A549 (cell line): ENCODE data around the gene RELN. TPM values are rescaled to one million over a fixed set of nuclear protein-coding genes. Genes with fewer than 3 reads are reported as not detected.

ENCODE experiments used
- ATAC-seq, 2 experiments: fragments of 200-7000 bp in 1 of 2; fragments of >200 bp in 1 of 2; cut with Nextera tagmentation in 1 of 2; cut with Tn5 transposase in 1 of 2; 3 replicates each; pipeline versions ENCODE4 v1.8.0 to v1.9.1; 2018 to 2020; ENCODE audit warnings: mild to moderate bottlenecking in 1 of 2, moderate library complexity in 1 of 2
- CTCF ChIA-PET: fragments of 300-600 bp; sonication (Branson Sonifier 250); formaldehyde crosslinking; extraction: SDS; loops from one replicate; lab custom pipeline; 2021; ENCODE audit warnings: antibody characterized with exemption, inconsistent platforms; lab: Yijun Ruan, JAX
- POLR2A ChIA-PET: fragments of 350-600 bp; formaldehyde crosslinking; extraction: SDS; loops from one replicate; lab custom pipeline; 2021; ENCODE audit warnings: antibody characterized with exemption, inconsistent platforms; lab: Yijun Ruan, JAX
- DNase-seq, 2 experiments: peaks; one replicate each; pipeline versions ENCODE4 v3.0.0 to v3.0.0-alpha.2; 2011 to 2016; ENCODE audit warnings: low read depth in 1 of 2, low spot score in 1 of 2
- FAIRE-seq: peaks from 2 replicates; lab custom pipeline; 2011; peaks lifted over from hg19 to GRCh38; lab: Jason Lieb, UNC
- H3K27ac ChIP-seq, 2 experiments: fragments of >200 bp; sonication (Bioruptor Twin); formaldehyde crosslinking; 3 replicates each; pipeline ENCODE4 v1.5.1; 2016 to 2017
- H3K4me1 ChIP-seq: fragments of >200 bp; sonication (Bioruptor Twin); formaldehyde crosslinking; 3 replicates; pipeline ENCODE4 v1.6.1; 2016
- H3K4me2 ChIP-seq: fragments of >200 bp; sonication (Bioruptor Twin); formaldehyde crosslinking; 3 replicates; pipeline ENCODE4 v1.6.1; 2016
- H3K4me3 ChIP-seq: fragments of >200 bp; sonication (Bioruptor Twin); formaldehyde crosslinking; 3 replicates; pipeline ENCODE4 v1.5.1; 2016
- H3K9me3 ChIP-seq: fragments of >200 bp; sonication (Bioruptor Twin); formaldehyde crosslinking; 3 replicates; pipeline ENCODE4 v1.6.1; 2016
- BHLHE40 ChIP-seq: IDR thresholded peaks from 2 replicates; pipeline ENCODE4 v1.6.1; 2012; ENCODE audit warnings: low read depth, low read length, inconsistent platforms
- CBX8 ChIP-seq: fragments of 200-600 bp; sonication (generic); IDR thresholded peaks from 2 replicates; pipeline ENCODE4 v1.6.1; 2016
- CEBPB ChIP-seq, 2 experiments: fragments of >200 bp in 1 of 2; sonication (Bioruptor Twin) in 1 of 2; formaldehyde crosslinking in 1 of 2; IDR thresholded peaks; 2 replicates each; pipeline ENCODE4 v1.6.1; 2012 to 2016
- EHF ChIP-seq: fragments of 250-450 bp; sonication (Bioruptor Pico); IDR thresholded peaks from 2 replicates; pipeline ENCODE4 v1.5.0; 2020; ENCODE audit warnings: mild to moderate bottlenecking
- EHMT2 ChIP-seq: fragments of 200-600 bp; sonication (generic); IDR thresholded peaks from 2 replicates; pipeline ENCODE4 v1.6.1; 2016; ENCODE audit warnings: antibody characterized with exemption, low read depth, mild to moderate bottlenecking, moderate library complexity
- EP300 ChIP-seq, 2 experiments: fragments of >200 bp; sonication (Bioruptor Twin); formaldehyde crosslinking; IDR thresholded peaks; 2 replicates in 1 of 2; 3 replicates in 1 of 2; pipeline ENCODE4 v1.6.1; 2016 to 2017
- FOXS1 ChIP-seq: fragments of 250-450 bp; sonication (Bioruptor Pico); IDR thresholded peaks from 2 replicates; pipeline ENCODE4 v1.5.0; 2020; ENCODE audit warnings: mild to moderate bottlenecking, moderate library complexity
- GATA3 ChIP-seq: IDR thresholded peaks from 2 replicates; pipeline ENCODE4 v1.6.1; 2012; ENCODE audit warnings: borderline replicate concordance
- HDAC2 ChIP-seq: fragments of 200-600 bp; sonication (generic); IDR thresholded peaks from 2 replicates; pipeline ENCODE4 v1.6.1; 2016
- HOXA7 ChIP-seq: fragments of 250-450 bp; sonication (Bioruptor Pico); IDR thresholded peaks from 2 replicates; pipeline ENCODE4 v1.5.0; 2020; ENCODE audit warnings: mild to moderate bottlenecking, moderate library complexity
- HOXB5 ChIP-seq: fragments of 250-450 bp; sonication (Bioruptor Pico); IDR thresholded peaks from 2 replicates; pipeline ENCODE4 v1.5.0; 2020; ENCODE audit warnings: mild to moderate bottlenecking, moderate library complexity
- JUN ChIP-seq, 2 experiments: fragments of >200 bp; sonication (Bioruptor Twin); formaldehyde crosslinking; IDR thresholded peaks; 2 replicates in 1 of 2; 3 replicates in 1 of 2; pipeline ENCODE4 v1.6.1; 2016 to 2017
- KDM5A ChIP-seq: fragments of 200-600 bp; sonication (generic); IDR thresholded peaks from 2 replicates; pipeline ENCODE4 v1.6.1; 2016; ENCODE audit warnings: antibody characterized with exemption, mild to moderate bottlenecking
- MYC ChIP-seq: IDR thresholded peaks from 2 replicates; pipeline ENCODE4 v1.6.1; 2012; ENCODE audit warnings: mild to moderate bottlenecking, inconsistent platforms, low read length, improper control_type of control experiment, borderline replicate concordance
- RARB ChIP-seq: fragments of 250-450 bp; sonication (Bioruptor Pico); IDR thresholded peaks from 2 replicates; pipeline ENCODE4 v1.8.0; 2021; ENCODE audit warnings: mild to moderate bottlenecking, moderate library complexity
- ZFP36 ChIP-seq: fragments of 450-650 bp; IDR thresholded peaks from 2 replicates; pipeline ENCODE4 v1.6.1; 2014; ENCODE audit warnings: borderline replicate concordance; ENCODE audit not compliant: partially characterized antibody
- ZNF302 ChIP-seq: fragments of 250-450 bp; sonication (Bioruptor Pico); IDR thresholded peaks from 2 replicates; pipeline ENCODE4 v1.9.0; 2021; ENCODE audit warnings: inconsistent platforms, mild to moderate bottlenecking, moderate library complexity
- ZSCAN20 ChIP-seq: fragments of 250-450 bp; sonication (Bioruptor Pico); IDR thresholded peaks from 2 replicates; pipeline ENCODE4 v1.8.0; 2022; ENCODE audit warnings: mild to moderate bottlenecking, moderate library complexity
- WGBS: methylation state at CpG from one replicate; pipeline ENCODE4 v1.1.6; 2017; ENCODE audit errors: missing lambda C conversion rate; 5-methylcytosine and 5-hydroxymethylcytosine counted together
- polyA plus RNA-seq, 4 experiments: library from polyadenylated mRNA; depleted of rRNA in 3 of 4; stranded (reverse); fragments of >200 nt; fragmentation: RNase III in 1 of 4; extraction: RNeasy Plus Mini Kit Qiagen cat#74134 plus additional on column Dnase treatment in 1 of 4; gene quantifications; 2 replicates in 3 of 4; 3 replicates in 1 of 4; pipeline ENCODE4 v1.2.3, GENCODE V29; 2011 to 2017
- TF ChIP-seq, protein P1 (sequence below): fragments of >200 bp; sonication (Bioruptor Twin); formaldehyde crosslinking; IDR thresholded peaks from 3 replicates; pipeline ENCODE4 v1.6.1; 2016
- TF ChIP-seq, protein P2 (sequence below): IDR thresholded peaks from 2 replicates; pipeline ENCODE4 v1.6.1; 2012
- TF ChIP-seq, protein P3 (sequence below): IDR thresholded peaks from 2 replicates; pipeline ENCODE4 v1.6.1; 2012
- TF ChIP-seq, protein P4 (sequence below): fragments of 450-650 bp; IDR thresholded peaks from 2 replicates; pipeline ENCODE4 v1.6.1; 2014; ENCODE audit warnings: antibody characterized with exemption

RELN gene
- polyA plus RNA-seq, 2 of the 4 experiments (the other 2 are of a cell fraction): not detected

DNA sequence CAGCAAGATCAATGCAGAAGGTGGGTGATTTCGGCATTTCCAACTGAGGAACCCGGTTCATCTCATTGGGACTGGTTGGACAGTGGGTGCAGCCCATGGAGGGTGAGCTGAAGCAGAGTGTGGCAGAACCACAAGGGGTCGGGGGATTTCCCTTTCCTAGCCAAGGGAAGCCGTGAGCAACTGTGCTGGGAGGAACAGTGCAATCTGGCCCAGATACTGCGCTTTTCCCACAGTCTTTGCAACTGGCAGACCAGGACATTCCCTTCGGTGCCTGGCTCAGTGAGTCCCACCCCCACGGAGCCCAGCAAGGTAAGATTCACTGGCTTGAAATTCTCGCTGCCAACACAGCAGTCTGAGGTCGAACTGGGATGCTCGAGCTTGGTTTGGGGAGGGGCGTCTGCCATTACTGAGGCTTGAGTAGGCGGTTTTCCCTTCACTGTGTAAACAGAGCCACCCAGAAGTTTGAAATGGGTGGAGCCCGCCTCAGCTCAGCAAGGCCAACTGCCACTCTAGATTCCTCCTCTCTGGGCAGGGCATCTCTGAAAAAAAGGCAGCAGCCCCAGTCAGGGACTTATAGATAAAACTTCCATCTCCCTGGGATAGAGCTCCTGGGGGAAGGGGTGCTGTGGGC, 484.8 kb downstream of the RELN start:
- Histone ChIP-seq H3K9me3 (0 out of 3 replicates have a peak, but pooled peaks cover 4% of the 10 kb centered on the region), H3K4me3 (no peak overlapping the region), H3K4me2 (peak overlapping the region; percentile 47), H3K27ac (no peak overlapping the region), H3K4me1 (no peaks in the 10 kb centered on the region)
- ATAC-seq (no peak; a peak in 1 of 6 replicates), FAIRE-seq (no peak), DNase-seq (no peak)
- ChIA-PET POLR2A (no interaction called here), CTCF (no interaction called here)
- TF ChIP-seq, protein P1, sequence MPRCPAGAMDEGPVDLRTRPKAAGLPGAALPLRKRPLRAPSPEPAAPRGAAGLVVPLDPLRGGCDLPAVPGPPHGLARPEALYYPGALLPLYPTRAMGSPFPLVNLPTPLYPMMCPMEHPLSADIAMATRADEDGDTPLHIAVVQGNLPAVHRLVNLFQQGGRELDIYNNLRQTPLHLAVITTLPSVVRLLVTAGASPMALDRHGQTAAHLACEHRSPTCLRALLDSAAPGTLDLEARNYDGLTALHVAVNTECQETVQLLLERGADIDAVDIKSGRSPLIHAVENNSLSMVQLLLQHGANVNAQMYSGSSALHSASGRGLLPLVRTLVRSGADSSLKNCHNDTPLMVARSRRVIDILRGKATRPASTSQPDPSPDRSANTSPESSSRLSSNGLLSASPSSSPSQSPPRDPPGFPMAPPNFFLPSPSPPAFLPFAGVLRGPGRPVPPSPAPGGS: no peak
- TF ChIP-seq GATA3: no peak
- no peak for TF ChIP-seq ZNF302 (CRISPR knock-in tag)
- no peak for TF ChIP-seq EP300 (IDR thresholded peaks at IDR 0.05)
- no peak for TF ChIP-seq CBX8
- no peak for TF ChIP-seq ZSCAN20
- TF ChIP-seq, protein P2, sequence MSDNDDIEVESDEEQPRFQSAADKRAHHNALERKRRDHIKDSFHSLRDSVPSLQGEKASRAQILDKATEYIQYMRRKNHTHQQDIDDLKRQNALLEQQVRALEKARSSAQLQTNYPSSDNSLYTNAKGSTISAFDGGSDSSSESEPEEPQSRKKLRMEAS: no peak
- no peak for TF ChIP-seq HOXB5 (CRISPR knock-in tag)
- no peak for TF ChIP-seq BHLHE40
- no peak for TF ChIP-seq ZFP36
- TF ChIP-seq, protein P3, sequence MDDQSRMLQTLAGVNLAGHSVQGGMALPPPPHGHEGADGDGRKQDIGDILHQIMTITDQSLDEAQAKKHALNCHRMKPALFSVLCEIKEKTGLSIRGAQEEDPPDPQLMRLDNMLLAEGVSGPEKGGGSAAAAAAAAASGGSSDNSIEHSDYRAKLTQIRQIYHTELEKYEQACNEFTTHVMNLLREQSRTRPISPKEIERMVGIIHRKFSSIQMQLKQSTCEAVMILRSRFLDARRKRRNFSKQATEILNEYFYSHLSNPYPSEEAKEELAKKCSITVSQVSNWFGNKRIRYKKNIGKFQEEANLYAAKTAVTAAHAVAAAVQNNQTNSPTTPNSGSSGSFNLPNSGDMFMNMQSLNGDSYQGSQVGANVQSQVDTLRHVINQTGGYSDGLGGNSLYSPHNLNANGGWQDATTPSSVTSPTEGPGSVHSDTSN: no peak
- no peak for TF ChIP-seq KDM5A
- WGBS: 5% methylated on average over 12 of the region's 13 CpGs

DNA sequence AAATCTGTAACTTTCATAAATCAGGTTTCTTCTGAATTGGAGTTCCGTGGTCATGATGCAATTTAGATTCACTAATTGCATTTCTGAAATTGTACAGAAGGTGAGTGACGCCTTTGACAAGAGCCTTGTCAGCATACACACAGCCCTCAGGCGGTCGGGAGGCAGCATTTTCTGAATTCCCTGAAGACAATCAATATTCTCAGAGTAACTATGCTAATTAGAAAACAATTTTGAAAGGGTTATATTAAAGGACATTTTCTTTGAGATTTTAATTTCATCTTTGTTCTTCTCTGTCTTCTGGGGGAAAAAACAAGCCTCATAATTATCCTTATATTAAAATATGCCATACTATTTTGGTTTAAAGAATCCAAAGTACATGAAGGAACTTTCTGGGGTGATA, 488.3 kb downstream of the RELN start:
- WGBS: 28% methylated on average over 4 of the region's 4 CpGs
- H3K4me3 ChIP-seq: no peak overlapping the region
- ChIA-PET POLR2A (no interaction called here), CTCF (no interaction called here)
- no peak overlapping the region for H3K4me2 ChIP-seq
- FAIRE-seq (no peak), ATAC-seq (no peak), DNase-seq (no peak)
- TF ChIP-seq HDAC2 (no peak), BHLHE40 (no peak), EHMT2 (no peak), EHF (CRISPR knock-in tag) (no peak), CBX8 (no peak), HOXA7 (CRISPR knock-in tag) (no peak)
- no peaks in the 10 kb centered on the region for H3K4me1 ChIP-seq
- 0 out of 3 replicates have a peak, but pooled peaks cover 4% of the 10 kb centered on the region for H3K9me3 ChIP-seq
- H3K27ac ChIP-seq: no peak overlapping the region

DNA sequence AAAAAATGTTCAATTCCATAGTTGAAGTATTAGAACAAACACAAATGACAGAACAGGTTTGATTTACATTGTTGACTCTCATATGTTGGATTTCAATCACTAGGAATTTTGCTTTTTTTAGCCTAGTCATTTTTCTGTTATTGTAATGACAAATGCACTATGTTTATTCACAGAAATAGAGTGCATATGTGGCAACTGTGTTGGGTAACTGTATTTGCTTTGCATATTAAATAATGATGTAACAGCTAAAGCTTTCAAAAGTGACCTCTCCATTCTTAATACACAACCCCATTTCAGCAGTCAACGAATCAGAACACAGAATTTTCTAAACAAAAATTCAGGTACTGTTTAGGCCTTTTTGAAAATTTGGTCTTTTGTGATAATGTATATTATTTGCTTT, 489.5 kb downstream of the RELN start:
- 2% methylated on average over 1 of the region's 1 CpG for WGBS
- POLR2A ChIA-PET: no interaction called here
- TF ChIP-seq MYC: no peak
- TF ChIP-seq, protein P4, sequence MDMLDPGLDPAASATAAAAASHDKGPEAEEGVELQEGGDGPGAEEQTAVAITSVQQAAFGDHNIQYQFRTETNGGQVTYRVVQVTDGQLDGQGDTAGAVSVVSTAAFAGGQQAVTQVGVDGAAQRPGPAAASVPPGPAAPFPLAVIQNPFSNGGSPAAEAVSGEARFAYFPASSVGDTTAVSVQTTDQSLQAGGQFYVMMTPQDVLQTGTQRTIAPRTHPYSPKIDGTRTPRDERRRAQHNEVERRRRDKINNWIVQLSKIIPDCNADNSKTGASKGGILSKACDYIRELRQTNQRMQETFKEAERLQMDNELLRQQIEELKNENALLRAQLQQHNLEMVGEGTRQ: no peak
- TF ChIP-seq, protein P2: no peak
- TF ChIP-seq RARB (CRISPR knock-in tag): no peak
- TF ChIP-seq JUN (IDR thresholded peaks at IDR 0.05): no peak
- no peak for TF ChIP-seq FOXS1 (CRISPR knock-in tag)
- TF ChIP-seq CEBPB (IDR thresholded peaks at IDR 0.05): no peak
- H3K4me3 ChIP-seq: no peak overlapping the region
- DNase-seq (no peak), FAIRE-seq (no peak), ATAC-seq (no peak)
- H3K4me2 ChIP-seq: no peak overlapping the region
- H3K27ac ChIP-seq: no peak overlapping the region
- CTCF ChIA-PET: no interaction called here
- no peaks in the 10 kb centered on the region for H3K4me1 ChIP-seq
- 0 out of 3 replicates have a peak, but pooled peaks cover 4% of the 10 kb centered on the region for H3K9me3 ChIP-seq
